K562 (cell line): Measurements from ENCODE around the gene PITPNB. TPM values are rescaled to one million over a fixed set of nuclear protein-coding genes. Genes with fewer than 3 reads are reported as not detected.

Experiments used
- ATAC-seq: fragments of 200-7000 bp; cut with Tn5 transposase; 3 replicates; pipeline ENCODE4 v1.9.1; 2020; ENCODE audit warnings: moderate library complexity
- BruUV-seq: library from RNA; stranded (reverse); fragments of 400-500 nt; replicated peaks from 2 replicates; lab custom pipeline; 2021; lab: Mats Ljungman, UMichigan
- CTCF ChIA-PET: fragments of 300-600 bp; formaldehyde crosslinking; extraction: SDS; loops from one replicate; lab custom pipeline; 2021; ENCODE audit warnings: low intra/inter-chr PET ratio; lab: Yijun Ruan, JAX
- POLR2A ChIA-PET: fragments of 300-600, 350-650 bp; sonication (Branson Sonifier 250); formaldehyde crosslinking; extraction: SDS; loops from one replicate; lab custom pipeline; 2021; ENCODE audit warnings: antibody characterized with exemption, inconsistent platforms; lab: Yijun Ruan, JAX
- DNase-seq, 4 experiments: peaks; one replicate each; pipeline versions ENCODE4 v3.0.0 to v3.0.0-alpha.2; 2011 to 2018; ENCODE audit warnings: low spot score in 3 of 4, mixed read lengths in 3 of 4; ENCODE audit errors: extremely low read depth in 1 of 4
- FAIRE-seq: peaks from 2 replicates; lab custom pipeline; 2011; peaks lifted over from hg19 to GRCh38; lab: Jason Lieb, UNC
- H2AFZ ChIP-seq: 2 replicates; pipeline ENCODE4 v1.6.0; 2011; ENCODE audit warnings: low read depth, low read length, control low read depth, inconsistent platforms
- H3K27ac ChIP-seq: fragments of 200-600 bp; 3 replicates; pipeline ENCODE4 v1.8.0; 2011; ENCODE audit warnings: low read depth, mild to moderate bottlenecking, control low read depth, inconsistent platforms, low read length, moderate library complexity, mixed read lengths; ENCODE audit errors: extremely low read depth
- H3K27me3 ChIP-seq, 2 experiments: fragments of 300-600 bp in 1 of 2; 2 replicates in 1 of 2; 3 replicates in 1 of 2; pipeline versions ENCODE4 v1.6.0 to v1.8.0; 2011; ENCODE audit warnings: inconsistent platforms in 2 of 2, low read length in 2 of 2, mild to moderate bottlenecking in 1 of 2, mixed read lengths in 1 of 2, moderate library complexity in 1 of 2; ENCODE audit not compliant: control insufficient read depth in 2 of 2, insufficient read depth in 2 of 2
- H3K36me3 ChIP-seq: fragments of 300-600 bp; 3 replicates; pipeline ENCODE4 v1.8.0; 2011; ENCODE audit warnings: mild to moderate bottlenecking, low read length, inconsistent platforms; ENCODE audit not compliant: control insufficient read depth, insufficient read depth
- H3K4me1 ChIP-seq, 2 experiments: fragments of 200-600 bp in 1 of 2; replicated peaks in 1 of 2; 2 replicates in 1 of 2; 3 replicates in 1 of 2; pipeline versions ENCODE4 v1.5.1 to v1.8.0; 2011; ENCODE audit warnings: inconsistent platforms in 2 of 2, low read length in 2 of 2, mild to moderate bottlenecking in 1 of 2, mixed read lengths in 1 of 2, moderate library complexity in 1 of 2; ENCODE audit not compliant: control insufficient read depth in 2 of 2, insufficient read depth in 2 of 2
- H3K4me2 ChIP-seq: 2 replicates; pipeline ENCODE4 v1.6.1; 2011; ENCODE audit warnings: low read length, control low read depth, inconsistent platforms, mixed read lengths; ENCODE audit not compliant: insufficient read depth
- H3K4me3 ChIP-seq: fragments of 200-600 bp; sonication (generic), shearing (Covaris generic); 2 replicates; pipeline ENCODE4 v1.5.1; 2016; ENCODE audit warnings: control low read depth, inconsistent platforms
- H3K79me2 ChIP-seq: fragments of 200-600 bp; 3 replicates; pipeline ENCODE4 v1.8.0; 2011; ENCODE audit warnings: low read length, inconsistent platforms; ENCODE audit not compliant: control insufficient read depth, insufficient read depth
- H3K9ac ChIP-seq, 2 experiments: 2 replicates each; pipeline versions ENCODE4 v1.6.0 to v1.6.1; 2011; ENCODE audit warnings: low read depth in 2 of 2, low read length in 2 of 2, control low read depth in 1 of 2, inconsistent platforms in 1 of 2, mild to moderate bottlenecking in 1 of 2, mixed read lengths in 1 of 2; ENCODE audit not compliant: insufficient read depth in 1 of 2
- H3K9me1 ChIP-seq: one replicate; pipeline ENCODE4 v1.6.0; 2011; ENCODE audit warnings: inconsistent platforms, mild to moderate bottlenecking, low read length, moderate library complexity; ENCODE audit not compliant: control insufficient read depth, insufficient read depth
- H3K9me3 ChIP-seq: replicated peaks from 2 replicates; pipeline ENCODE4 v1.5.1; 2011; ENCODE audit warnings: low read depth, low read length, inconsistent platforms; ENCODE audit not compliant: control insufficient read depth, insufficient read depth
- H4K20me1 ChIP-seq: replicated peaks from 2 replicates; pipeline ENCODE4 v1.6.1; 2011; ENCODE audit warnings: low read length, inconsistent platforms, mixed read lengths; ENCODE audit not compliant: control insufficient read depth, insufficient read depth
- ATF6 ChIP-seq: sonication (generic); formaldehyde crosslinking; IDR thresholded peaks from 2 replicates; pipeline ENCODE4 v1.4.0; 2020; ENCODE audit warnings: mild to moderate bottlenecking, missing genetic modification reagents
- CC2D1A ChIP-seq: fragments of 450-650 bp; IDR thresholded peaks from 2 replicates; pipeline ENCODE4 v1.6.1; 2017; ENCODE audit warnings: mild to moderate bottlenecking
- GATA2 ChIP-seq: sonication (generic); formaldehyde crosslinking; IDR thresholded peaks from 2 replicates; pipeline ENCODE4 v1.4.0; 2020; ENCODE audit warnings: mild to moderate bottlenecking, missing genetic modification reagents
- KDM2B ChIP-seq: fragments of 250-450 bp; sonication (Bioruptor Pico); IDR thresholded peaks from 2 replicates; pipeline ENCODE4 v1.8.0; 2021; ENCODE audit warnings: mild to moderate bottlenecking, moderate library complexity
- KDM5B ChIP-seq: fragments of 200-600 bp; sonication (generic); IDR thresholded peaks from 2 replicates; pipeline ENCODE4 v1.6.1; 2012; ENCODE audit warnings: low read depth, mild to moderate bottlenecking, moderate library complexity, low read length, control low read depth, inconsistent platforms; ENCODE audit not compliant: insufficient replicate concordance
- NR2C1 ChIP-seq, 2 experiments: fragments of 450-650 bp; IDR thresholded peaks; 2 replicates each; pipeline ENCODE4 v1.6.1; 2017; ENCODE audit warnings: mild to moderate bottlenecking in 2 of 2, antibody characterized with exemption in 1 of 2, inconsistent platforms in 1 of 2, missing compliant biosample characterization in 1 of 2, missing genetic modification characterization in 1 of 2
- RFX1 ChIP-seq: fragments of 450-650 bp; IDR thresholded peaks from 2 replicates; pipeline ENCODE4 v1.6.1; 2016; ENCODE audit warnings: mild to moderate bottlenecking, moderate library complexity
- RHOXF2B ChIP-seq: fragments of 250-450 bp; sonication (Bioruptor Pico); conservative IDR thresholded peaks from 2 replicates; pipeline ENCODE4 v1.5.1; 2021
- RNF2 ChIP-seq: sonication (generic); IDR thresholded peaks from 2 replicates; pipeline ENCODE4 v1.6.1; 2016
- STAT5A ChIP-seq: IDR thresholded peaks from 2 replicates; pipeline ENCODE4 v1.6.1; 2012; ENCODE audit warnings: low read length, inconsistent platforms, borderline replicate concordance
- WHSC1 ChIP-seq: IDR thresholded peaks from one replicate; pipeline ENCODE4 v1.6.1; 2012; ENCODE audit warnings: low read length, control low read depth, inconsistent platforms
- ZNF239 ChIP-seq: fragments of 250-450 bp; sonication (Bioruptor Pico); IDR thresholded peaks from 2 replicates; pipeline ENCODE4 v1.4.0; 2020; ENCODE audit warnings: mild to moderate bottlenecking
- ZNF24 ChIP-seq: fragments of 450-650 bp; IDR thresholded peaks from 2 replicates; pipeline ENCODE4 v1.6.1; 2016
- ZNF280B ChIP-seq: fragments of 250-450 bp; sonication (Bioruptor Pico); IDR thresholded peaks from 2 replicates; pipeline ENCODE4 v1.5.1; 2021; ENCODE audit warnings: mild to moderate bottlenecking
- WGBS: fragments of 100-300 bp; shearing (Covaris generic); methylation state at CpG from one replicate; pipeline ENCODE4 v1.1.6; 2016; ENCODE audit warnings: low coverage, mixed read lengths; ENCODE audit not compliant: insufficient coverage; ENCODE audit errors: missing lambda C conversion rate; 5-methylcytosine and 5-hydroxymethylcytosine counted together
- in situ Hi-C: fragments of 300-500 bp; cut with MboI; formaldehyde crosslinking; loops from 4 replicates; pipeline ENCODE4 v1.15.0; 2018; ENCODE audit warnings: inconsistent platforms, mixed read lengths
- intact Hi-C: fragments of 100-400 bp; cut with micrococcal nuclease; formaldehyde crosslinking; loops from 2 replicates; pipeline ENCODE4 v1.14.2; 2022
- polyA plus RNA-seq, 8 experiments: library from polyadenylated mRNA; depleted of rRNA in 4 of 8; stranded (reverse) in 5 of 8; unstranded in 3 of 8; fragments of >200 nt; fragmentation: Nextera tagmentation in 2 of 8; fragmentation: Illumina TruSeq in 1 of 8; extraction: Ambion mirVana in 2 of 8; extraction: Trizol in 1 of 8; gene quantifications; 2 replicates each; pipeline versions ENCODE4 v1.2.1 to v1.2.3, GENCODE V29; 2011 to 2014; ENCODE audit warnings: inconsistent platforms in 1 of 8, missing spikeins in 1 of 8
- total RNA-seq, 7 experiments: library from RNA; depleted of rRNA in 6 of 7; stranded (reverse); fragments of >200 nt in 6 of 7; fragmentation: Illumina TruSeq in 2 of 7; extraction: Trizol in 2 of 7; gene quantifications; 2 replicates each; pipeline versions ENCODE4 v1.2.1 to v1.2.3, GENCODE V29; 2011 to 2021; ENCODE audit warnings: low replicate concordance in 1 of 7

PITPNB gene
- total and polyA plus RNA-seq, 9 of the 15 experiments (the other 6 are each of a cell fraction or from before 2014, with no cell fraction given), result 13.1 to 52.4 (median 34.7) TPM

- CTCF ChIA-PET, result no interaction called here
- intact Hi-C loops, result no loop called here
These were observed 95.8 kb downstream of the PITPNB start for GRCh38 chr22:27823221-27823620.

GRCh38 chr22:27820896-27821866 is 97.9 kb downstream of the PITPNB start:
- DNase-seq, result no peak
- CTCF ChIA-PET, result no interaction called here
- no peak overlapping the region for H2AFZ ChIP-seq
- no peak overlapping the region for H3K4me3 ChIP-seq
- FAIRE-seq, result no peak
- in situ Hi-C loops, result loop anchor here (25.0 kb wide), 2 partner anchors 409 to 1059 kb away; no protein-coding TSS in a partner anchor
- WGBS, result 25% methylated on average over 20 of the region's 22 CpGs
- H3K9ac ChIP-seq, result no peak overlapping the region
- H3K9me1 ChIP-seq, result no peaks in the 10 kb centered on the region
- POLR2A ChIA-PET, result no interaction called here
- intact Hi-C loops, result no loop called here
- no peaks in the 10 kb centered on the region for H4K20me1 ChIP-seq
- no peaks in the 10 kb centered on the region for H3K9me3 ChIP-seq
- H3K79me2 ChIP-seq, result no peaks in the 10 kb centered on the region
- no peaks in the 10 kb centered on the region; a peak in 1 of 5 replicates for H3K27me3 ChIP-seq
- no peaks in the 10 kb centered on the region for H3K36me3 ChIP-seq
- H3K4me2 ChIP-seq, result no peak overlapping the region
- no peaks in the 10 kb centered on the region for H3K4me1 ChIP-seq
- ATAC-seq, result no peak
- no TSS peak for BruUV-seq
- H3K27ac ChIP-seq, result no peak overlapping the region
- no peak for TF ChIP-seq NR2C1 (IDR thresholded peaks at IDR 0.05)
- no peak for TF ChIP-seq NR2C1 (tag; IDR thresholded peaks at IDR 0.05)
- TF ChIP-seq RNF2, result no peak
- no peak for TF ChIP-seq RHOXF2B (CRISPR knock-in tag)
- TF ChIP-seq ZNF280B, result no peak
- TF ChIP-seq KDM5B, result no peak
- no peak for TF ChIP-seq CC2D1A
- no peak for TF ChIP-seq GATA2 (CRISPR knock-in tag)
- TF ChIP-seq KDM2B (CRISPR knock-in tag), result no peak
- TF ChIP-seq ZNF24, result no peak
- no peak for TF ChIP-seq ATF6 (CRISPR knock-in tag)

More at GRCh38 chr22:27823221-27823620, 95.8 kb downstream of the PITPNB start:
- Histone ChIP-seq H3K4me3 (no peak overlapping the region), H3K9me1 (no peaks in the 10 kb centered on the region), H3K4me2 (no peak overlapping the region), H3K36me3 (no peaks in the 10 kb centered on the region), H3K9me3 (no peaks in the 10 kb centered on the region), H3K27ac (no peak overlapping the region), H2AFZ (no peak overlapping the region), H3K4me1 (no peaks in the 10 kb centered on the region), H4K20me1 (no peaks in the 10 kb centered on the region), H3K9ac (no peak overlapping the region), H3K27me3 (no peaks in the 10 kb centered on the region; a peak in 1 of 5 replicates), H3K79me2 (no peaks in the 10 kb centered on the region)
- no TSS peak for BruUV-seq
- POLR2A ChIA-PET, result no interaction called here
- DNase-seq, result no peak
- in situ Hi-C loops, result loop anchor here (25.0 kb wide), 2 partner anchors 411 to 1061 kb away; no protein-coding TSS in a partner anchor
- FAIRE-seq, result no peak
- 33% methylated on average over 1 of the region's 1 CpG for WGBS
- TF ChIP-seq STAT5A (no peak), WHSC1 (no peak), ZNF239 (CRISPR knock-in tag) (no peak), RFX1 (no peak)
- ATAC-seq, result no peak
